GM12878 (cell line): ENCODE data around the gene CCDC178. TPM values are rescaled to one million over a fixed set of nuclear protein-coding genes. Genes with fewer than 3 reads are reported as not detected.

Source experiments
- ATAC-seq: fragments of 200-7000 bp; cut with Tn5 transposase; 3 replicates; pipeline ENCODE4 v1.9.1; 2020; ENCODE audit warnings: mild to moderate bottlenecking, moderate library complexity
- BruUV-seq: library from RNA; stranded (reverse); fragments of 400-500 nt; replicated peaks from 2 replicates; lab custom pipeline; 2021; lab: Mats Ljungman, UMichigan
- CTCF ChIA-PET: fragments of 300-600 bp; sonication (Branson Sonifier 250); formaldehyde crosslinking; extraction: SDS; loops from one replicate; lab custom pipeline; 2021; ENCODE audit warnings: inconsistent platforms; lab: Yijun Ruan, JAX
- POLR2A ChIA-PET: fragments of 350-600 bp; formaldehyde crosslinking; extraction: SDS; loops from one replicate; lab custom pipeline; 2021; ENCODE audit warnings: inconsistent platforms; lab: Charles Lee
- RAD21 ChIA-PET: fragments of 300-600 bp; sonication (Branson Sonifier 250); formaldehyde crosslinking; loops from one replicate; lab custom pipeline; 2023; ENCODE audit warnings: antibody characterized with exemption; ENCODE audit not compliant: unreplicated experiment; lab: Charles Lee
- SMC1A ChIA-PET: fragments of 300-600 bp; sonication (Branson Sonifier 250); formaldehyde crosslinking; loops from one replicate; lab custom pipeline; 2023; ENCODE audit not compliant: unreplicated experiment, uncharacterized antibody; lab: Charles Lee
- DNase-seq: peaks from one replicate; pipeline ENCODE4 v3.0.0-alpha.2; 2011; ENCODE audit warnings: low read depth, low spot score
- FAIRE-seq: peaks from 3 replicates; lab custom pipeline; 2011; peaks lifted over from hg19 to GRCh38; lab: Jason Lieb, UNC
- H2AFZ ChIP-seq: 2 replicates; pipeline ENCODE4 v1.6.0; 2011; ENCODE audit warnings: low read depth, low read length, control low read depth; ENCODE audit not compliant: control insufficient read depth
- H3K27ac ChIP-seq: 2 replicates; pipeline ENCODE4 v1.5.1; 2011; ENCODE audit warnings: control low read depth; ENCODE audit not compliant: control insufficient read depth, insufficient read depth
- H3K27me3 ChIP-seq, 2 experiments: replicated peaks in 1 of 2; 2 replicates each; pipeline versions ENCODE4 v1.6.0 to v1.6.1; 2011; ENCODE audit warnings: low read length in 1 of 2; ENCODE audit not compliant: control insufficient read depth in 2 of 2, insufficient read depth in 2 of 2
- H3K36me3 ChIP-seq, 2 experiments: 2 replicates each; pipeline ENCODE4 v1.5.1; 2011; ENCODE audit warnings: low read length in 1 of 2; ENCODE audit not compliant: control insufficient read depth in 2 of 2, insufficient read depth in 2 of 2
- H3K4me1 ChIP-seq: 2 replicates; pipeline ENCODE4 v1.6.1; 2011; ENCODE audit warnings: mild to moderate bottlenecking, low read length, moderate library complexity, mixed read lengths; ENCODE audit not compliant: control insufficient read depth, insufficient read depth
- H3K4me2 ChIP-seq: 2 replicates; pipeline ENCODE4 v1.6.0; 2011; ENCODE audit warnings: control low read depth; ENCODE audit not compliant: control insufficient read depth, insufficient read depth
- H3K4me3 ChIP-seq: fragments of 200-600 bp; sonication (generic); 2 replicates; pipeline ENCODE4 v1.5.1; 2016
- H3K79me2 ChIP-seq: 2 replicates; pipeline ENCODE4 v1.6.0; 2011; ENCODE audit warnings: low read length; ENCODE audit not compliant: control insufficient read depth, insufficient read depth
- H3K9ac ChIP-seq: 2 replicates; pipeline ENCODE4 v1.8.0; 2011; ENCODE audit warnings: low read length, control low read depth, mixed read lengths; ENCODE audit not compliant: control insufficient read depth, insufficient read depth
- H3K9me3 ChIP-seq: replicated peaks from 3 replicates; pipeline ENCODE4 v1.5.1; 2011; ENCODE audit warnings: mild to moderate bottlenecking, low read length; ENCODE audit not compliant: control insufficient read depth, insufficient read depth
- H4K20me1 ChIP-seq: 2 replicates; pipeline ENCODE4 v1.6.0; 2011; ENCODE audit not compliant: control insufficient read depth, insufficient read depth
- BMI1 ChIP-seq: fragments of 450-650 bp; IDR thresholded peaks from 2 replicates; pipeline ENCODE4 v1.6.1; 2016; ENCODE audit warnings: mild to moderate bottlenecking, moderate library complexity, borderline replicate concordance
- BRCA1 ChIP-seq: IDR thresholded peaks from 2 replicates; pipeline ENCODE4 v1.6.1; 2011; ENCODE audit warnings: low read depth, low read length, improper control_type of control experiment
- CBX5 ChIP-seq: sonication (generic); IDR thresholded peaks from 2 replicates; pipeline ENCODE4 v1.6.1; 2016; ENCODE audit warnings: low read depth, moderate library complexity, mild to moderate bottlenecking, inconsistent platforms
- CEBPB ChIP-seq, 2 experiments: fragments of 150-350 bp in 1 of 2; IDR thresholded peaks; 2 replicates each; pipeline ENCODE4 v1.6.1; 2012 to 2014; ENCODE audit warnings: low read depth in 2 of 2, low read length in 2 of 2, borderline replicate concordance in 1 of 2, inconsistent platforms in 1 of 2
- CHD1 ChIP-seq: IDR thresholded peaks from 2 replicates; pipeline ENCODE4 v1.6.1; 2012; ENCODE audit warnings: low read depth, low read length, improper control_type of control experiment
- CTCF ChIP-seq, 3 experiments: IDR thresholded peaks in 2 of 3; conservative IDR thresholded peaks in 1 of 3; 2 replicates each; pipeline ENCODE4 v1.5.1; 2011; ENCODE audit warnings: low read depth in 3 of 3, low read length in 3 of 3, mild to moderate bottlenecking in 3 of 3, control low read depth in 2 of 3, moderate library complexity in 2 of 3, inconsistent platforms in 1 of 3, mixed read lengths in 1 of 3; ENCODE audit not compliant: control insufficient read depth in 2 of 3, insufficient read depth in 1 of 3; ENCODE audit errors: extremely low read depth in 1 of 3
- HDAC2 ChIP-seq: fragments of 200-600 bp; sonication (generic); IDR thresholded peaks from 2 replicates; pipeline ENCODE4 v1.6.1; 2017
- IRF5 ChIP-seq: fragments of 450-650 bp; IDR thresholded peaks from 2 replicates; pipeline ENCODE4 v1.6.1; 2017; ENCODE audit warnings: borderline replicate concordance
- RAD21 ChIP-seq: IDR thresholded peaks from 2 replicates; pipeline ENCODE4 v1.6.1; 2011; ENCODE audit warnings: mild to moderate bottlenecking, low read depth, low read length, moderate library complexity; ENCODE audit not compliant: insufficient read depth
- RAD51 ChIP-seq: fragments of 450-650 bp; IDR thresholded peaks from 2 replicates; pipeline ENCODE4 v1.6.1; 2016; ENCODE audit warnings: moderate library complexity, mild to moderate bottlenecking, inconsistent platforms
- RUNX3 ChIP-seq: IDR thresholded peaks from 2 replicates; pipeline ENCODE4 v1.6.1; 2012; ENCODE audit warnings: low read length, inconsistent platforms
- SMAD5 ChIP-seq: IDR thresholded peaks from 2 replicates; pipeline ENCODE4 v1.6.1; 2016; ENCODE audit warnings: antibody characterized with exemption, low read depth
- SMC3 ChIP-seq: IDR thresholded peaks from 2 replicates; pipeline ENCODE4 v1.6.1; 2011; ENCODE audit warnings: low read length, improper control_type of control experiment, borderline replicate concordance
- STAT1 ChIP-seq: fragments of 450-650 bp; conservative IDR thresholded peaks from 2 replicates; pipeline ENCODE4 v1.6.1; 2014; ENCODE audit warnings: antibody characterized with exemption, mild to moderate bottlenecking
- ZNF217 ChIP-seq: fragments of 450-650 bp; IDR thresholded peaks from 2 replicates; pipeline ENCODE4 v1.6.1; 2017; ENCODE audit warnings: antibody characterized with exemption, mild to moderate bottlenecking
- WGBS: methylation state at CpG from one replicate; pipeline ENCODE4 v1.1.6; 2016; ENCODE audit warnings: low lambda C conversion rate; ENCODE audit not compliant: insufficient replicate concordance, insufficient coverage; ENCODE audit errors: missing lambda C conversion rate; 5-methylcytosine and 5-hydroxymethylcytosine counted together
- in situ Hi-C: fragments of 300-500 bp; cut with MboI; formaldehyde crosslinking; loops from 9 replicates; pipeline ENCODE4 v1.14.3; 2018; ENCODE audit warnings: mixed read lengths
- intact Hi-C: fragments of 100-400 bp; cut with micrococcal nuclease; formaldehyde crosslinking; loops from one replicate; pipeline ENCODE4 v1.14.2; 2022; ENCODE audit not compliant: unreplicated experiment
- polyA plus RNA-seq, 11 experiments: library from polyadenylated mRNA; depleted of rRNA in 4 of 11; unstranded in 6 of 11; stranded (reverse) in 5 of 11; fragments of >200 nt; fragmentation: Nextera tagmentation in 4 of 11; fragmentation: Illumina TruSeq in 1 of 11; extraction: Ambion mirVana in 4 of 11; extraction: Trizol in 1 of 11; gene quantifications; 1 replicate in 1 of 11; 2 replicates in 10 of 11; pipeline versions ENCODE4 v1.2.1 to v1.2.3, GENCODE V29; 2011 to 2016; ENCODE audit warnings: inconsistent platforms in 2 of 11, missing spikeins in 2 of 11, low read depth in 1 of 11
- total RNA-seq, 4 experiments: library from RNA; depleted of rRNA in 3 of 4; stranded (reverse); fragments of >200 nt in 3 of 4; fragmentation: Illumina TruSeq in 1 of 4; extraction: Trizol in 1 of 4; gene quantifications; 2 replicates each; pipeline versions ENCODE4 v1.2.1 to v1.2.3, GENCODE V29; 2013 to 2021
- TF ChIP-seq, protein P1 (sequence below): fragments of 450-650 bp; IDR thresholded peaks from 2 replicates; pipeline ENCODE4 v1.6.1; 2017; ENCODE audit warnings: mild to moderate bottlenecking

Gene CCDC178
- total and polyA plus RNA-seq, 10 of the 15 experiments (the other 5 are each of a cell fraction or from before 2014, with no cell fraction given), result 0.04 TPM; not detected in 9

- TF ChIP-seq IRF5 (no peak), ZNF217 (no peak), RAD21 (peak; percentile 43), CTCF (IDR thresholded peaks at IDR 0.05 in 2 of 3, conservative IDR thresholded peaks at IDR 0.05 in 1 of 3; ENCODE audit: control insufficient read depth in 2 of 3, extremely low read depth in 1 of 3, insufficient read depth in 1 of 3, low read depth in 3 of 3, low read length in 3 of 3) (peak; percentile 41 to 47 (median 42); a peak in 5 of 6 replicates), SMC3 (peak; percentile 8; the same call in 1 of the 2 replicates)
Measured at GRCh38 chr18:32919799-32920198, 520.7 kb downstream of the CCDC178 start (continued).

DNA sequence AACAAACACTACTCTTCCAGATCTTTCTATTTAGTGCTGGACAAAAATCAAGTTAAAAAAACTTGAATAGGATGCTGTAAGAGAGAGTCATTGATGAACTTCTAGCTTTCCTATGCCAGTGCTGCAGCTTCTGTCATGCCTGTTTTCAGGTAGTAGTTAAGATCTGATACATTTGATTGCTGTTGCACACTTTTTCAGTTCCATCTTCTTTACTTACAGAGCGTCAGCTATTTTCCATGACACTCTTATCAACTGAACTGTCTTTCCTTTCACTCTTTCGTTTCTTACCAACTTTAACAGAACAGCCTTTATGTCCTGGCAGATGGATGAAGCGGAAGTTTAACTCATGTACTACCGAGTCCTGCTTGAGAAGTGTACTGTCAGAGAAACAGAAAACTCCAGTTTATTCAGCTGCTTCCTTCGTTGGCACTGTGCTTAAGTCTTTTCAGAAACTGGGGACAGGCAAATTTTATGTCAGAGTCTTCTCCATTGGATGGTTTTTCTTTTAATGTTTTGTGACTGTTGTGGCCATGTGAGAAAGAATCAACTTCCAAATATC, 521.8 kb downstream of the CCDC178 start:
- Histone ChIP-seq H3K36me3 (no peaks in the 10 kb centered on the region), H3K27ac (no peak overlapping the region), H3K4me2 (no peak overlapping the region), H3K27me3 (no peaks in the 10 kb centered on the region), H3K4me1 (no peaks in the 10 kb centered on the region), H3K4me3 (no peak overlapping the region), H3K9me3 (no peaks in the 10 kb centered on the region), H2AFZ (no peak overlapping the region), H3K9ac (no peak overlapping the region), H3K79me2 (no peaks in the 10 kb centered on the region), H4K20me1 (no peaks in the 10 kb centered on the region)
- DNase-seq, result no peak
- CTCF ChIA-PET, result no interaction called here
- intact Hi-C loops (no loop called here), in situ Hi-C loops (no loop called here)
- SMC1A ChIA-PET, result no interaction called here
- RAD21 ChIA-PET, result no interaction called here
- no TSS peak for BruUV-seq
- POLR2A ChIA-PET, result no interaction called here
- WGBS, result 13% methylated on average over 5 of the region's 5 CpGs
- no peak for ATAC-seq
- no peak for FAIRE-seq
- TF ChIP-seq BMI1, result no peak
- TF ChIP-seq SMAD5, result no peak
- TF ChIP-seq CBX5, result no peak
- TF ChIP-seq RUNX3, result no peak
- TF ChIP-seq HDAC2, result no peak
- no peak for TF ChIP-seq RAD51
- no peak for TF ChIP-seq STAT1
- TF ChIP-seq BRCA1, result no peak
- no peak for TF ChIP-seq CEBPB (IDR thresholded peaks at IDR 0.05; ENCODE audit: borderline replicate concordance in 1 of 2, low read depth in 2 of 2, low read length in 2 of 2)
- TF ChIP-seq, protein P1, sequence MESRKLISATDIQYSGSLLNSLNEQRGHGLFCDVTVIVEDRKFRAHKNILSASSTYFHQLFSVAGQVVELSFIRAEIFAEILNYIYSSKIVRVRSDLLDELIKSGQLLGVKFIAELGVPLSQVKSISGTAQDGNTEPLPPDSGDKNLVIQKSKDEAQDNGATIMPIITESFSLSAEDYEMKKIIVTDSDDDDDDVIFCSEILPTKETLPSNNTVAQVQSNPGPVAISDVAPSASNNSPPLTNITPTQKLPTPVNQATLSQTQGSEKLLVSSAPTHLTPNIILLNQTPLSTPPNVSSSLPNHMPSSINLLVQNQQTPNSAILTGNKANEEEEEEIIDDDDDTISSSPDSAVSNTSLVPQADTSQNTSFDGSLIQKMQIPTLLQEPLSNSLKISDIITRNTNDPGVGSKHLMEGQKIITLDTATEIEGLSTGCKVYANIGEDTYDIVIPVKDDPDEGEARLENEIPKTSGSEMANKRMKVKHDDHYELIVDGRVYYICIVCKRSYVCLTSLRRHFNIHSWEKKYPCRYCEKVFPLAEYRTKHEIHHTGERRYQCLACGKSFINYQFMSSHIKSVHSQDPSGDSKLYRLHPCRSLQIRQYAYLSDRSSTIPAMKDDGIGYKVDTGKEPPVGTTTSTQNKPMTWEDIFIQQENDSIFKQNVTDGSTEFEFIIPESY, result no peak
- TF ChIP-seq CHD1, result no peak
